HG02623 (cell line): ENCODE data around the gene COL6A5.

Experiments used
- ATAC-seq: cut with Tn5 transposase; IDR thresholded peaks from one replicate; pipeline ENCODE4 v1.9.1; 2021; ENCODE audit warnings: moderate library complexity; ENCODE audit not compliant: unreplicated experiment

Gene COL6A5

DNA sequence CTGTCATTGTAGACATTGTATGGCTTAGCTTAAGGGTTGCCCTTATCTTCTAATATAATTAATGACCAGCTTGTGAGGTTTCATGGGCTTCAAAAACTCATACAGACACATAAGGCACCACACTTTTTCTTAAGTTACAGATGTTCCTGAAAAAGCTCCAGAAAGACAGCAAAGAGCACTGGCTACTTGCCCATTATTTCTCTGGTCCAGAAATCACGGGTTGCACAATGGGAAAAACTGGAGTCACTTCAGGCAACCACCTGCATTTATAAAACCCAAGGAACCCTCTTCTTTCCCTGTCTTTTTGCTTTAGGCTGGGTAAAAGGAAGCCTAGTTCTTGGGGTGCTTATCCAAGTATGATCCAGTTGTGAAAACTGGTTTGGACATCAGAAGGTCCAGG, 169.2 kb downstream of the COL6A5 start:
- ATAC-seq: no peak

DNA sequence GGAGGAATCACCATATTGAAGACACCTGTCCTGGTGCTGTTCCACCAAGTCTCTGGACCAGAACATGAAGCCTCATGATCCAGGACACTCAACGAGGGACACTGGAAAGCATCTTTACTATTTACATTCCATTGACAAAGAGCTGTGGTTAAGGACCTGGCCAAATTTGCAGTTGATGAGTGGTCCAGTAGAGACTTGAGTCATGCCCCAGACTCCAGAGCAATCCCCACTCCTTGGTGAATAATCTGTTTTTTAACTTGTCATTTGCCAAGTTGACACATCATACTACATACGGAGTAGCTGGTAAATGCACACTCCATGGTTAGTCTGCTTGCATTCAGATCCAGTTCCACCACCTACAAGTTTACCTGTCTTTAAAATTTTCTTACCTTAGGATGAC, 170.3 kb downstream of the COL6A5 start:
- ATAC-seq: no peak

DNA sequence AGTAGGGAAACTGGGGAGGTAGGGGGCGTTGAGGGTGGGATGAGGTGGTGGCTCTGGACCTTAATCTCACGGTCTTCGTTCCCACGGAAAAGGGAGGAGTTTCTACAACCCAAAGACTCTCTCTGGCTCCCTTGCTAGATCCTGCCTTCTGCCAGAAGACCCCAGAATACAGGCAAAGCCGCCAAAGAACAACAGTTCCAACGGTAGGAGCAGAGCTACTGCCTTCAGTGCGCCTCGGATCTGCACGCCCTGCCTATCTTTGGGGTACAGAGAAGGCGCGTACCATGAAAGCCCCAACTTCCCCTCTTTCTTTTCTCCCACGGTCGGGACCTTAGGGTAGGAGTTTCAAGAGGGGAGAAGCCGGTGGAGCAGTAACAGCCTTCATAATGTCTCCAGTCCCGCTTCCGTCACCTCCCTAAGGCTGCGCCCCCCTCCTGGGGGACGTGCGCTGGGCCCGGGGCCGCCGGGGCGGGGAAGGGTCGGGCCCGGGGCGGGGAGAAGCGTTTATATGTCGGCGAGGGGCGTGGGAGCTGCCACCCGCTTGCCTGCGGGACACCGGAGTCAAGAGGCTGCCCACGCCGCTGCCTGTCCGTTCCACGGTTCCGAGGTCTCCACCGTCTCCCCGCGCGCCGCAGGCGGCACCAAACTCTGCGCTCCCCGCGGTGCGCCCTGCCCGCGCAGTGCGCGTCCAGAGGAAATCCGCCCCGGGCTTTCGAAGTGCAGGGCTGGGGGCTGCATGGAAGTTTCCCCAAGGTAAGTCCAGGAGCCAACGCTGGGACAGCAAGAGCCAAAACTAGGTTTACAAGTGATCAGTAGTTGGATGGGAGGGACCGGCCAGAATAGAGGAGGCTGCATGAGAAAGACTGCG, 171.4 kb downstream of the COL6A5 start, which contains the start of gene COL6A6:
Gene COL6A6, plus strand, starts transcription at position 533 of the 868 bp plus-strand sequence. CDS start 43,188 bp downstream, outside the sequence.
- ATAC-seq: no peak

DNA sequence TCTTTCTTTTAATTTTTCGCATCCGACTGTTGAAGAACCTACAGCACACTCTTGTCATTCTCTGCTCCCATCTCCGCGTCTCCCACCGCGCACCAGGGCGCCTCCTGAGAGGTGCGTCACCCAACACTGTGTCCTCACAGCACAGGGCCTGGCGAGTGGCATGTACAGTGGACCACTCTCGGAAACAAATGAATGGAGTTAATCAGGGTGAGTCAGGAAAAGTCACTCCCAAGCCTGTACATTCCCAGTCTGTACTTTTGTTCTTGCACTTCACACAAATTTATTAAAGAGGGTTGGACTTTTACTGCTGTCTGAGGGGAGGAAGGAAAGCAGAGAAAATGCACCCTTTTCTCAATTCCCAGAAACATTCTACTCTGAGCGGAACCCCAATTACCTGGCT, 172.1 kb downstream of the COL6A5 start:
- ATAC-seq: no peak

DNA sequence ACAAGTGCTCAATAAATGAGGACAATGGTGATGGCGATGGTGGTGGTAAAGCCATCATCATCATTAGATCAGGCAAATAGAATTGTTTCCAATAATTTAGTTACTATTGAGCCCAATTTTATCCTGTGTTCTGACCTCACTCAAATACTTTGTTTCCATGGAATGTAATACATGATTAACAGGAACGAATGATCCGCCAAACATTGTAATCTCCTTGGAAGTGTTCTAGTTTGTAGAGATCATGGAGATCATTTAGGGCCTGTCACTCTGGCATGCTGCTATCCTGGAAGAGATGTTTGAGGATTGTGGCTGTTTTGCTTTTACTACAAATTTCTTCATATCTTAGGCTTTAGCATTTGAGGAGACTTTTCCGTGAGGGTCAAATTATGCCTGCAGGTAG, 174.3 kb downstream of the COL6A5 start:
- ATAC-seq: no peak

DNA sequence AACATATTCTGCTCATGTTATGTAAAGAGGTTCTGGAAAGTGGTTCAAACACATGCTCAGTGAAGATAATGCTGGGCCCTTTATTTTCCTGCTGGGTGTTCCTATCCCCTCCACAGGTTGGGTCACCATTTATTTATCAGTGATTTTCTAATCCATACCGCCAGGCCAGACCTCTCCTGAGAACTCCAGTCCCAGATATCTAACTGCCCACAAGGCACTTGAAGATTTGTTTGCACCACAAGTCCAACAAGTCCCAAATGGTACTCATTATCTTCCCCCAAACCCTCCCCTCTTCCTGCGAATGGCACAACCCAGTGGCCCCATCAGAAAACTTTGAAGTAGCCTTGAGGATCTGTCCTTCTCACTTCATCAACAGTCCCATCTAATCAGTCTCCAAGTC, 176.9 kb downstream of the COL6A5 start:
- ATAC-seq: no peak

DNA sequence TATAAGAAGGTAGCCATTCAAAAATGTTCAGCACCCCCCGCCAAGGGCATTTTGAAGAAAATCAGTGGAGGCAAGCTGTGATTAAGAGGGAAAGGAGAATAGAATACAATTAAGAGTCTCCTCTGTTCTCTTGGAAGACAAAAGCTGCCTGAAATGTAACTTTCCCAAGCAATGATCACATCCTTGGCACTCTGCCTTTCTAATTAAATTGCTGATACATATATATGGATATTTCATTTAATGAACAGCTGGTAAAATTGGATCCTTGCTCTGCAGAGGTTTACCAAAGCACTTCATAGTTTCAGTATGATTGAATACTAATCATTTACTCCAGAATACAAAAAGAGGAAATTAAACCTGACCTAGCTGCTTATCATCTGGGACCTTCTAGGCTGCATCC, 182.0 kb downstream of the COL6A5 start:
- no peak for ATAC-seq

DNA sequence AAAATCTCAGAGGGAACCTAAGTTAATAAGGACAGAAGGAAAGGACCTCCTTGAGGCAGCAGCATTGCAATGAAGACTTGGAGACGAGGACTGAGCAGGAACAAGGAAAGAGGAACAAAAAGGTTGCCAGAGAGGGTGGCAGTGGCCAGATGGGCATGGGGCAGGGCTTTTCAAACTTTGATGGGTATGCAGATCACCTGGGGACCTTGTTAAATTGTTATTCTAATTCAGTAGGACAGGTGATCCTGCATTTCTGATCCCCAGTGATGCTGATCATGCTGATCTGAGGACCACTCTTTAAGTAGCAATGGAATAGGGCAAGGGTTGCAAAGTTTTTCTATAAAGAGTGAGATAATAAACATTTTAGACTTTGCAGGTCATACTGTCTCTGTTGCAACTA, 182.6 kb downstream of the COL6A5 start:
- ATAC-seq: no peak

DNA sequence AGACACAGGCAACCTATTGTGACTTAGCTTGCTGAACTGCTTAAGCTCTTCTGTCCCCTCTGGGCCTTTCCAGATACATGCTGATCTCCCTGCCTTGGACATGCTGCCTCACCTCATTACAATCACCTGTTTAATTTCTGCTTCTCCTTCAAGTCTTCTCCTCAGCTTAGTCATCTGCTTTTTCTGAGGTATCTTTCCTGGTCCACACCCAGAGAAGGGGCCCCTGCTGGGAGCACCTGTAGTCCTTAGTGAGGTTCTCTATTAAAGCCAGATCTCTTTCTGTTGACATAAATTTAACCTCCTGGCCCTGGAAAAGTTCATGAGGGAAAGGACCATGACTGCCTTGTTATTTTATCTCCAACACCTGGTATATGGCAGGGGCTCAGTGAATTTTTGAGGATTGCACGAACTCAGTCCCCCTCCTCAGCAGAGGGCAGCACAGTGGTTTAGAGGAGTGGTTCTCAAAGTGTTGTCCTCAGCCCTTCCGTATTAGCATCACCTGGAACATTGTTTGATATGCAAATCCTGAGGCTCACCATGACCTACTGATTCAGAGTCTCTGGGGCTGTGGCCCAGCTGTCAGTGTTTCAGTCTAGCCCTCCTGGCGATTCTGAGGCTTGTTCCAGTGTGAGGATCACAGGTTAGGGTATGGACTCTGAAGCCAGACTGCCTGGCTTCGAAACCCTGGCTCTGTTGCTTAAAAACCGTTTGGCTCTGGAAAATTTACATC, 184.2 kb downstream of the COL6A5 start:
- no peak for ATAC-seq

DNA sequence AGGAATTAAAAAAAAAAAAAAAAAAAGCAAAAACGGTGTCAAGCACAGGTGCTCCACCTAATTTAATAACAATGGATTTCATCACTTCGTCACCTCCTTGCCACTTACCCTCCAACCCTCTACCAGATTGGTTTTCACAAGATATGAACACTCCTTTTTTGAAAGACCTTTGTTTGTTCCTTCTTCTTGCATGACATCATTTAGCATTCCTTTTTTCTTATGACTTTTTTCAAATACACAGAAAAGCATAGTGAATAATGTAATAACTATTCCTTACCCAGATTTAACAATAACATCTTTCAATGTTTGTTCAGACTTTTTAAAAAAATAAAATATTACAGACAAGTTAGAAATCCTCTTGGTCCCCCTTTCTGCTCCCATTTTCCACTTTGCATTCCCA, 187.8 kb downstream of the COL6A5 start:
- ATAC-seq: no peak
